ENCODE results near the gene TMEM222. TPM values are rescaled to one million over a fixed set of nuclear protein-coding genes. Genes with fewer than 3 reads are reported as not detected.
"Not testable (repeated sequence)": the region's sequence is repeated elsewhere in the genome, so short reads cannot be mapped to it uniquely, and the experiment has no call there.

TMEM222 gene, protein sequence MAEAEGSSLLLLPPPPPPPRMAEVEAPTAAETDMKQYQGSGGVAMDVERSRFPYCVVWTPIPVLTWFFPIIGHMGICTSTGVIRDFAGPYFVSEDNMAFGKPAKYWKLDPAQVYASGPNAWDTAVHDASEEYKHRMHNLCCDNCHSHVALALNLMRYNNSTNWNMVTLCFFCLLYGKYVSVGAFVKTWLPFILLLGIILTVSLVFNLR
- total RNA-seq = 44.3 and 47.4 TPM in 2 replicates

DNA sequence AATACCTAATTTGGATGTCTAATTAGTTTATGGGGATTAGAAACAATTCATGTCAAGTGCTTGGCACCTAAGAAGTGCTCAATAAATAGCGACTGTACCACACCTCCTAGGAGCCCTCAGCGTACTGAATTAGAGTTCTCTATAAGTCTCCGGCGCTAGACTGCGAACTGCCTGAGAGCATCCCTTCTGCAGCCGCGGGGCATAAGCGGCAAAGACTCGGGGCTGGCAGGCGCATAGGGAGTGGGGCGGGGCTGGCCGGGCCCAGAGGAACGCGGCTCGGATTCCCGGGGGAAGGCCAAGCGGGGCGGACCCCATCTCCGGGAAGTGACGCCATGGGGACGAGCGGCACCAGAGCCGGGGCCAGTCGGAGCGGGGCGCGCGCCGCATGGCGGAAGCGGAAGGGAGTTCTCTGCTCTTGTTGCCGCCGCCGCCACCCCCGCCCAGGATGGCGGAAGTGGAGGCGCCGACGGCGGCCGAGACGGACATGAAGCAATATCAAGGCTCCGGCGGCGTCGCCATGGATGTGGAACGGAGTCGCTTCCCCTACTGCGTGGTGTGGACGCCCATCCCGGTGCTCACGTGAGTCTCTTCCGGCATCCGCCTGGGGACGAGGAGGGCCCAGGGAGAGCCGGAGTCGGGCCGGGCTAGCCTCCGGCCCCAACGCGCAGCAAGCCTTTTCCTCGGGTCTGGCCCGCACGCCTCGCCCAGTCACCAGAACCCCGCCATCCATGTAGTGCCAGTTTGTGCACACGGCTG, at the start of gene TMEM222:
TMEM222 (plus strand) TSS at position 351 of the 756 bp plus-strand sequence; CDS start at position 386, 35 bp downstream.
- Mint-ChIP-seq H3K9me3 (no peaks in the 10 kb centered on the region), H3K4me3 (peak within 1 kb of the TSS; percentile 97), H3K4me1 (ENCODE audit: low read depth) (peaks cover 33% of the 10 kb centered on the region), H3K36me3 (ENCODE audit: low read depth) (peaks cover 19% of the 10 kb centered on the region), H3K27ac (peak within 1 kb of the TSS; percentile 90), H3K27me3 (ENCODE audit: insufficient read depth) (no peaks in the 10 kb centered on the region)
- peak; percentile 98 for DNase-seq (ENCODE audit: low spot score)
- intact Hi-C loops (cut with micrococcal nuclease) = loop anchor here (1.0 kb wide), 9 partner anchors 19 to 451 kb away; partner anchors contain the start of genes AHDC1, GPR3, SLC9A1 and STX12

DNA sequence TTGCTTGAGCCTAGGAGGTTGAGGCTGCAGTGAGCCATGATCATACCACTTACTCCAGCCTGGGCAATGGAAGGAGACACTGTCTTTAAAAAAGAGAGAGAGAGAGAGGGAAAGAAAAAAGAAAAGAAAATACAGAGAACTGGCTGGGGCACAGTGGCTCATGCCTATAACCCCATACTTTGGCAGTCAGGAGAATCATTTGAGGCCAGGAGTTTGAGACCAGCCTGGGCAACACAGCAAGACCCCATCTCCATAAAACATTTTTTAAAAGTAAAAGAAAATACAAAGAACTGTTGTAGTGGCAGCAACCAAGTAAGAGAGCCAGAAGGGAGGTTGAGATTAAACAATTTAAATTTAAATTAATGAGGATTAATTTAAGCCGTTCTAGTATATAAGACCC, 47.8 kb upstream of the TMEM222 start:
- no peaks in the 10 kb centered on the region for H3K4me1 Mint-ChIP-seq (ENCODE audit: low read depth)
- intact Hi-C loops (cut with micrococcal nuclease) = no loop called here
- H3K27ac Mint-ChIP-seq = no peak overlapping the region
- H3K4me3 Mint-ChIP-seq = no peak overlapping the region
- no peaks in the 10 kb centered on the region for H3K27me3 Mint-ChIP-seq (ENCODE audit: insufficient read depth)
- peaks cover 13% of the 10 kb centered on the region for H3K36me3 Mint-ChIP-seq (ENCODE audit: low read depth)
- DNase-seq (ENCODE audit: low spot score) = no peak
- no peaks in the 10 kb centered on the region for H3K9me3 Mint-ChIP-seq

DNA sequence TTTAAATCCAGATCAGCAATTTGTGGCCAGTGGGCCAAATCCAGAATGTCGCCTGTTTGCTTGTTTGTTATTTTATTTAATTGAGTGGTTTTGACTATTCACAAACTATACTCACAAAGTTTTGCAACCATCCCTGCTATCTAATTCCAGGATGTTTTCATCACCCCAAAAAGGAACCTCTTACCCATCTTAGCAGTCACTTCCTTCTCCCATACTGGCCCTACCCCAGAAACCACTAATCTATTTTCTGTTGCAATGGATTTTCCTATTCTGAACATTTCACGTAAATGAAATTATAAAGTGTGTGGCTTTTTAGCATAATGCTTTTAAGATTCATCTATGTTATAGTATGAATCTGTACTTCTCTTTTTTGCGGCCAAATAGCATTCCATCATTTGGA, 46.3 kb upstream of the TMEM222 start:
- Mint-ChIP-seq H3K4me1 (ENCODE audit: low read depth) (no peaks in the 10 kb centered on the region), H3K27ac (no peak overlapping the region), H3K27me3 (ENCODE audit: insufficient read depth) (no peaks in the 10 kb centered on the region), H3K36me3 (ENCODE audit: low read depth) (peaks cover 12% of the 10 kb centered on the region), H3K9me3 (no peaks in the 10 kb centered on the region), H3K4me3 (no peak overlapping the region)
- no peak for DNase-seq (ENCODE audit: low spot score)
- intact Hi-C loops (cut with micrococcal nuclease) = no loop called here

DNA sequence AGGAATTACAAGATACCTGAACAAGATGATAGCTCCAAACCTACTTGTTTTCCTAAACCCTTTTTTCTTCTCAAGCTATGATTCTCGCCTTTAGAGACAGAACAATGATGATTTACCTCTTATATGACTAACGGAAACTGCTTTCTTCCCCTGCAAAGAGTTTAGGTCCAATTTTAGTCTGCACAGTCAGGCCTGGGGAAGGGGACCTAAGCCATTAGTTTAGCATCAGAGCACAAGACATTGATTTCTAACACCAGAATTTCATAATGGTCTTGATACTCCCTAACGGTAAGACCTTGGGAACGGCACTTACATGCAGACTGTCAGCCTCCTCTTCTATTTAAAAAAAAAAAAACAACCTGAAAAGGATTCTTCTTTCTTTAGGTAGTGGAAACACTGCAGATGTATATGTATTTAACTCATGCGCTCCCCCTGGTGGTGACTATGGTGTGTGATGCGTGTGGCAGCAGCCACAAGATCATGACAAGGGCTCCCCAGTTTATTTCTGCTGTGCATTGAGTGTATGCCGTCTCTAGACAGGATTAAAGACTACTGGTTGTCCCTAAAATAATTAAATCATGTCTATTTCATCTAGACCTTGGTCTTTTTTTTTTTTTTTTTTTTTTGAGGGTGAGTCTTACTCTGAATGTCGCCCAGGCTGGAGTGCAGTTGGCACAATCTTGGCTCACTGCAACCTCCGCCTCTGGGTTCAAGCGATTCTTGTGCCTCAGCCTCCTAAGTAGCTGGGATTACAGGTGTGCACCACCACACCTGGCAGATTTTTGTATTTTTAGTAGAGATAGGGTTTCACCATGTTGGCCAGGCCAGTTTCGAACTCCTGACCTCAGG, 37.3 kb upstream of the TMEM222 start:
- intact Hi-C loops (cut with micrococcal nuclease) = loop anchor here (1.0 kb wide), 4 partner anchors 49 to 240 kb away; no protein-coding TSS in a partner anchor
- Mint-ChIP-seq H3K4me3 (no peak overlapping the region), H3K9me3 (no peaks in the 10 kb centered on the region), H3K36me3 (ENCODE audit: low read depth) (peaks cover 8% of the 10 kb centered on the region), H3K27me3 (ENCODE audit: insufficient read depth) (peaks cover 4% of the 10 kb centered on the region), H3K27ac (no peak overlapping the region), H3K4me1 (ENCODE audit: low read depth) (peaks cover 6% of the 10 kb centered on the region)
- DNase-seq (ENCODE audit: low spot score) = peak; percentile 74

DNA sequence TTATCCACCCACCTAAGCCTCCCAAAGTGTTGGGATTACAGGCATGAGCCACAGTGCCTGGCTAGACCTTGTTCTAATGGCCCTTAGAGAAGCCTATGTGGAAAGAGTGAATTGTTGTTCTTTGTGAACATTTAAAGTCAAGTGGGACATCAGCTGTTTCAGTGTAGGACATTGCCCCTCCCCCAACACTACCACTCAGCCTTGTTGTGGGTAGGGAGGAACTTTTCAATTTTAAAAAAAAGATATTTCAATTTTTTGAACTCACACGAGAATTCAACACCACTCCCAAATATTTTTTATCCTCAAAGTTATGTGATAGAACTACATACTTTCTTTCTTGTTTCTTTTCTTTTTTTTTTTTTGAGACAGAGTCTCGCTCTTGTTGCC, 36.7 kb upstream of the TMEM222 start:
- Mint-ChIP-seq H3K36me3 (ENCODE audit: low read depth) (peaks cover 8% of the 10 kb centered on the region), H3K27me3 (ENCODE audit: insufficient read depth) (peaks cover 4% of the 10 kb centered on the region), H3K9me3 (no peaks in the 10 kb centered on the region), H3K4me1 (ENCODE audit: low read depth) (peaks cover 6% of the 10 kb centered on the region), H3K4me3 (no peak overlapping the region), H3K27ac (no peak overlapping the region)
- intact Hi-C loops (cut with micrococcal nuclease) = no loop called here
- DNase-seq (ENCODE audit: low spot score) = no peak

DNA sequence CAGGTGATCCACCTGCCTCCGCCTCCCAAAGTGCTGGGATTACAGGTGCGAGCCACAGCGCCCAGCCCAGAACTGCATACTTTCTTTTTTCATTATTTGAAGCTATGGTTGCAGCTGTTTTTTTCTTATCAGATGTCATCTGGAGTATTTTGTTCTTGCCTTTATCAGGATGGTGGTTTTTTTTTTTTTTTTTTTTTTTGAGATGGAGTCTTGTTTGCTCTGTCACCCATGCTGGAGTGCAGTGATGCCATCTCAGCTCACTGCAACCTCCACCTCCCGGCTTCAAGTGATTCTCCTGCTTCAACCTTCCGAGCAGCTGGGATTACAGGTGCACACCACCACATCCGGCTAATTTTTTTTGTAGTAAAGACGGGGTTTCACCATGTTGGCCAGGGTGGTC, 36.1 kb upstream of the TMEM222 start:
- intact Hi-C loops (cut with micrococcal nuclease); H3K27me3 Mint-ChIP-seq (ENCODE audit: insufficient read depth); H3K9me3 Mint-ChIP-seq; H3K4me1 Mint-ChIP-seq (ENCODE audit: low read depth); H3K27ac Mint-ChIP-seq; DNase-seq (ENCODE audit: low spot score); H3K4me3 Mint-ChIP-seq: not testable (repeated sequence)
- H3K36me3 Mint-ChIP-seq (ENCODE audit: low read depth) = peaks cover 12% of the 10 kb centered on the region

DNA sequence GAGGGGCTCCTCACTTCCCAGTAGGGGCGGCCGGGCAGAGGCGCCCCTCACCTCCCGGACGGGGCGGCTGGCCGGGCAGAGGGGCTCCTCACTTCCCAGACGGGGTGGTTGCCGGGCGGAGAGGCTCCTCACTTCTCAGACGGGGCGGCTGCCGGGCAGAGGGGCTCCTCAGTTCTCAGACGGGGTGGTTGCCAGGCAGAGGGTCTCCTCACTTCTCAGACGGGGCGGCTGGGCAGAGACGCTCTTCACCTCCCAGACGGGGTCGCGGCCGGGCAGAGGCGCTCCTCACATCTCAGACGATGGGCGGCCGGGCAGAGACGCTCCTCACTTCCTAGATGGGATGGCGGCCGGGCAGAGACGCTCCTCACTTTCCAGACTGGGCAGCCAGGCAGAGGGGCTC, 32.8 kb upstream of the TMEM222 start:
- DNase-seq (ENCODE audit: low spot score); H3K4me3 Mint-ChIP-seq; H3K4me1 Mint-ChIP-seq (ENCODE audit: low read depth); H3K27me3 Mint-ChIP-seq (ENCODE audit: insufficient read depth); H3K9me3 Mint-ChIP-seq; intact Hi-C loops (cut with micrococcal nuclease); H3K36me3 Mint-ChIP-seq (ENCODE audit: low read depth); H3K27ac Mint-ChIP-seq: not testable (repeated sequence)

DNA sequence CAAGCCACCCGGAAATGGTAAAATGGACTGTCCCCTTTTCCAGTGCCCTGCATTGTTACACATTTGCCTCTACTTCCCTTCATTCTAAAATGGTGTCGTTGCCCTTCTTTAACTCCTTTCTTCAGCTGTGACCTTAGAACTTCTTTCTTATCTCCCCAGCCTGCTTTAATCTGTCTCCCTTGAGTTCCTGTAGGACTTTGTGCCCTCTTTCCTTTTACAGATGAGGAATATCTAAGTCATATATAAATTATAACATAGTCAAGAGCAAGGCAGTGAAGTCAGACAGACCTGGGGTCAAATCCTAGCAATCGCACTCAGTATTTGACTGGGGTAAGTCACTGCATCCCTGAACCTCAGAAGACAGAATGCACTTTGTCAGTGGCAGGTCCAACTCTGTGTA, 31.4 kb upstream of the TMEM222 start:
- no peak overlapping the region for H3K4me3 Mint-ChIP-seq
- H3K9me3 Mint-ChIP-seq = no peaks in the 10 kb centered on the region
- H3K36me3 Mint-ChIP-seq (ENCODE audit: low read depth) = peaks cover 8% of the 10 kb centered on the region
- H3K27me3 Mint-ChIP-seq (ENCODE audit: insufficient read depth) = no peaks in the 10 kb centered on the region
- no peak for DNase-seq (ENCODE audit: low spot score)
- no peak overlapping the region for H3K27ac Mint-ChIP-seq
- intact Hi-C loops (cut with micrococcal nuclease) = no loop called here
- no peaks in the 10 kb centered on the region for H3K4me1 Mint-ChIP-seq (ENCODE audit: low read depth)

DNA sequence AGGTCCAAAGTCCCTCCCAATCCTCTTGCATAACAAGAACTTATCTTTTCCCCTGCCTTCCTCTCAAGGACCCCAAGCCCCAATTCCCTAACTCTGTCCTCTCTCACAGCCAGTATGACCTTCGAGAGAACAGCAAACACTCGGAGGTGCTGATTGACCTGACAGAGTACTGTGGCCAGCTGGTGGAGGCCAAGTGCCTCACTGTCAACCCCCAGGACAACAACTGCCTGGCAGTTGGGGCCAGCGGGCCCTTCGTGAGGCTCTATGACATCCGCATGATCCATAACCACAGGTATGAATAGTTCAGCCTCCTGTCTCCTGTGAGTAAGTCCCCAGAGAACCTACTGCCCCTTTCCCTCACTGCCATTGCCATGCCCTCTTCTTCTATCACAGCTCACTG, 29.9 kb upstream of the TMEM222 start:
- Mint-ChIP-seq H3K27me3 (ENCODE audit: insufficient read depth) (no peaks in the 10 kb centered on the region), H3K36me3 (ENCODE audit: low read depth) (peaks cover 8% of the 10 kb centered on the region), H3K4me1 (ENCODE audit: low read depth) (no peaks in the 10 kb centered on the region), H3K9me3 (no peaks in the 10 kb centered on the region), H3K4me3 (no peak overlapping the region), H3K27ac (no peak overlapping the region)
- no peak for DNase-seq (ENCODE audit: low spot score)
- intact Hi-C loops (cut with micrococcal nuclease) = no loop called here

DNA sequence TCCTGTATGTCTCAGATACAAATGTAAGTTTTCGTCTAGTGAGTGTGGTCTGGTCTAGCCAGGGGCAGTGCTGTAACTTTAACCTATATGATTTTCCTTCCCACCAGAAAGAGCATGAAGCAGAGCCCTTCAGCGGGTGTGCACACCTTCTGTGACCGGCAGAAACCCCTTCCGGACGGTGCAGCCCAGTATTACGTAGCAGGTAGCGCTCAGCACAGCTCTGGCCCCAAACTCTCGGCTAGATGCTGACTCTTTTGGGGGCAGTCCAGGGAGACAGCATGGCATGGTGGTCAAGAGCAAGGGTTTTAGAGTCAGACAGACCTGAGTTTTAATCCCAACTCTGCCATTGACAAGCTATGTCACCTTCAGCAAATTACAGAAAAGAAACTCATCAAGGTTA, 28.0 kb upstream of the TMEM222 start:
- Mint-ChIP-seq H3K27me3 (ENCODE audit: insufficient read depth) (no peaks in the 10 kb centered on the region), H3K4me1 (ENCODE audit: low read depth) (no peaks in the 10 kb centered on the region), H3K4me3 (no peak overlapping the region), H3K36me3 (ENCODE audit: low read depth) (peaks cover 4% of the 10 kb centered on the region), H3K9me3 (no peaks in the 10 kb centered on the region), H3K27ac (no peak overlapping the region)
- intact Hi-C loops (cut with micrococcal nuclease) = no loop called here
- no peak for DNase-seq (ENCODE audit: low spot score)

DNA sequence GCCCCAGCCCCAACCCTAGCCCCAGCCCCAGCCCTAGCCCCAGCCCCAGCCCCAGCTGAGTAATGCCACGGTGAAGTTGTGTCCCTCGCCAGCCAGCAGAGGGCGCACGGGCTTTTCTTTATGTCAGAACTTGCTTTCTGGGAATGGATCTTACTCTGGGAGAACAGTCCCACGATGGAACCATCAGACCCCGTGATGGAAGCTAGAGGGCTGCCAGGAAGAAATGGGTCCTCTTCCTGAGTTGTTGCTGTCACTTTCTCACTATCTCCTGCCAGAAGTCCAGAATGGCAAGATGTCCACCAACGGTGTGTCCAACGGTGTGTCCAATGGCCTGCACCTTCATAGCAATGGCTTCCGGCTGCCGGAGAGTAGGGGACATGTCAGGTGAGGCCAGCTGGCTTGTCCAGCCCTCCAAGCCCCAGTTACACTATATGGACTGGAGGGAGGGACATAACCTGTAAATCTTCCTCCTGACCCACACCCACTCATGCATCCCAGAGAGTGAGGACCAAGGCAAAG, 25.1 kb upstream of the TMEM222 start:
- H3K27me3 Mint-ChIP-seq (ENCODE audit: insufficient read depth) = no peaks in the 10 kb centered on the region
- intact Hi-C loops (cut with micrococcal nuclease) = loop anchor here (1.0 to 5.0 kb wide), 2 partner anchors 98 to 255 kb away; no protein-coding TSS in a partner anchor

DNA sequence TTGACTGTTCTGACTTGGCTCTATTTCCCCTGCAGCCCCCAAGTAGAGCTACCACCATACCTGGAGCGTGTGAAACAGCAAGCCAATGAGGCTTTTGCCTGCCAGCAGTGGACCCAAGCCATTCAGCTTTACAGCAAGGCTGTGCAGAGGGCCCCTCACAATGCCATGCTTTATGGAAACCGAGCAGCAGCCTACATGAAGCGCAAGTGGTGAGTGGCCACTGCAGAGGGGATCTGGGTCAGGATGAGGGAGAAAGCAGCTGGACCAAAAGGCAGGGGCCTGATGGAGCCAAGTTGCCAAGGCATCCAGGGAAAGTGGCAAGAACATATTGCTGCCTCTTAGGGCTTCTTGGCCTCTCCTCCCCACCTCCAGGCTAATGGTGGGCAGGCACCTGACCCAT, 24.1 kb upstream of the TMEM222 start:
- no peak for DNase-seq (ENCODE audit: low spot score)
- H3K27ac Mint-ChIP-seq = no peak overlapping the region
- H3K4me3 Mint-ChIP-seq = no peak overlapping the region
- H3K36me3 Mint-ChIP-seq (ENCODE audit: low read depth) = peaks cover 6% of the 10 kb centered on the region
- H3K4me1 Mint-ChIP-seq (ENCODE audit: low read depth) = peaks cover 4% of the 10 kb centered on the region
- H3K9me3 Mint-ChIP-seq = no peaks in the 10 kb centered on the region
- intact Hi-C loops (cut with micrococcal nuclease) = loop anchor here (5.0 kb wide), 1 partner anchor 256 kb away; no protein-coding TSS in a partner anchor
- H3K27me3 Mint-ChIP-seq (ENCODE audit: insufficient read depth) = no peaks in the 10 kb centered on the region

More for the DNA sequence above, 25.1 kb upstream of the TMEM222 start:
- no peak overlapping the region for H3K27ac Mint-ChIP-seq
- peak; percentile 40 for DNase-seq (ENCODE audit: low spot score)
- H3K4me1 Mint-ChIP-seq (ENCODE audit: low read depth) = peaks cover 4% of the 10 kb centered on the region
- no peaks in the 10 kb centered on the region for H3K9me3 Mint-ChIP-seq
- H3K4me3 Mint-ChIP-seq = no peak overlapping the region
- peaks cover 6% of the 10 kb centered on the region for H3K36me3 Mint-ChIP-seq (ENCODE audit: low read depth)
